ENCODE data around the gene SLC46A3.
A peak's percentile ranks its signal among the peaks of the same experiment; 100 is the strongest.

SLC46A3 gene

GRCh38 chr13:28678809-28679208, 40.0 kb downstream of the SLC46A3 start:
- DNase-seq: no peak

DNA sequence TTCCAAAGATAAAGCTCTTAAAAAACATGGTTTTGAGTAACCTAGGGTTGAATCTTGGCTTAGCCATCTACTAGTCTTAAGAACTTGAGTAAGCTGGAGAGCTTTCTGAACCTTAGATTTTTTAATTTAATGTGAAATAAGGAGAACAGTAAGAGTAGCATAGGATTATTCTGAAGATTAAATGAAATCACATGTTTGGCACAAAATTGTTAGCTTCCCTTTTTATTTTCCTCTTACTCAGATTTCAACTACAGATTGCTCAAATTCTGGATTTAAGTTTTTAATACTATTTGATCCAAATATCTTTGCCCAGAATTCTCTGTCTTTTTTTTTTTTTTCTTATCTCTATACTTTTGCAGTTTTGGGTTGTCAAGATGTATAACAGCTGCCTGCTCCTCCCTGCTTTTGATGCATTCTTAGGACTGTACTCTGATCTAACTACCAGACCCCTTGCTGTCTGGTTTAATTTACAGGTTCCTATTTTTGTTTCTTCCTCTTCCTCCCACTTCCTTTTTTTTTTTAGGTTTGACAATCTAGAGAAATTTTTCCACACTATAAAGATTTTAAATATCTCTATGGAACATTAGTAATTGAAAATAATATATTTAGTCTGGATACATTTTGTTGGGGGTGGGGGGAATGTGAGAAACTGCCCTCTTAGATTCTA, 47.5 kb downstream of the SLC46A3 start:
- no peak for DNase-seq

GRCh38 chr13:28666897-28667488, 51.8 kb downstream of the SLC46A3 start:
- DNase-seq: no peak

- no peak for DNase-seq
These were observed 59.2 kb downstream of the SLC46A3 start for GRCh38 chr13:28659621-28659970.

GRCh38 chr13:28658796-28659620, 59.8 kb downstream of the SLC46A3 start, which contains the start of gene POMP:
TSS of gene POMP (plus strand) at chr13:28659130. CDS start at chr13:28659185, 55 bp downstream.
- peak; percentile 68 for DNase-seq

- DNase-seq: no peak
These were observed 60.3 kb downstream of the SLC46A3 start for GRCh38 chr13:28658539-28658795.

- no peak for DNase-seq
These were observed 60.8 kb downstream of the SLC46A3 start for GRCh38 chr13:28657784-28658538.

- DNase-seq: no peak
These were observed 63.2 kb downstream of the SLC46A3 start for GRCh38 chr13:28655561-28655960.

DNA sequence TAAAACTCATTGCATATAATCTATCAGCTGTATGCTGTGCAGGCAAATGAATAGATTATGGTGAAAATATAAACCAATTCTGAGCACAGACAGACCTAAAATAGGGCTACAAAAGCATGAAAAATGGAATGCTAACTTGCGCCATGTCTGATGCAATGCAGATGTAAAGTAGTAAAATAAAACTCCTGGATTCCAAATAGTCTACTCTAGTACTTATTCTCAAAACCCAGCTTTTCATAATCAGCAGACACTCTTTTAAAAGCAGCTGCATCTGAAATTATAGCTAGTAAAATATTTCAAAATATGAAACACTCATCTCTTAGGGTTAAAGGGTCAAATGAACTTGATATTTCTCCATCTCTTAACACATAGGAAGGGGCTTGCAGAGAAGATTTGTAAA, 64.5 kb downstream of the SLC46A3 start:
- DNase-seq: no peak

GRCh38 chr13:28653111-28653510, 65.7 kb downstream of the SLC46A3 start:
- no peak for DNase-seq

DNA sequence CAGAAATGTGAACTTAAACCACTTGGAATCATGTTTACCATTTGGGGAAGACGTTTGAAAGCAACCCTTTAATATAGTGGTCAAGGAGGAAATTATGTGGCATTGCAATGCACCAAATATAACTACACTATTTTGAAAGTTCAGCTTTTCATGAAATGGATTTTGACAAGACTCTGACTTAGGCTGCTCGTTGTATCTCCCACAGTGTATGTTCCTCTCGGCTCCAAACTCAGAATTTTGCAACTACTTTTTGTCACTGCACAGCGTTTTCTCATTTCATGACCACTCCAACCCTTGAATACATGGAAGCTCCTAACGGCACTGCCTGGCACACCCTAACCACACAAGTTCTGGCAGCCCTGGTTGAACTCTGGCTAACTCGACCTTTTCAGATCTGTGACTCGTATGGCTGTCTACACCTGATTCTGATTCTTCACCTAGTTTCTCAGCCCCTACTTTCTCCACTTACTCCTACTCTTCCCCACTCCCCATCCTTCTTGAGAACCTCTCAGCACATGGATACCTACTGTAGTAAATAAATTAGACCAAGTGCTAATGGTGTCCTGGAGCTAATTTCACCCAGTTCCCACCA, 66.9 kb downstream of the SLC46A3 start:
- no peak for DNase-seq

- no peak for DNase-seq
These were observed 68.5 kb downstream of the SLC46A3 start for GRCh38 chr13:28650284-28650683.

Measured in NCI-H774 (cell line).